Cardiac muscle cell (in vitro differentiated cells and primary cell): ENCODE data around the gene HS3ST6. TPM values are rescaled to one million over a fixed set of nuclear protein-coding genes. Genes with fewer than 3 reads are reported as not detected.

Experiments
- DNase-seq, 2 donors: peaks; one replicate each; pipeline versions ENCODE4 v3.0.0 to v3.0.0-alpha.2; 2010 to 2017; ENCODE audit warnings: low read depth in 1 of 2, low spot score in 1 of 2
- H3K27ac ChIP-seq: fragments of 200-600 bp; sonication (generic); 2 replicates; pipeline ENCODE4 v1.5.1; 2016
- H3K27me3 ChIP-seq: fragments of 200-600 bp; sonication (generic); 2 replicates; pipeline ENCODE4 v1.6.0; 2016; ENCODE audit warnings: control low read depth
- H3K36me3 ChIP-seq: fragments of 200-600 bp; sonication (generic); 2 replicates; pipeline ENCODE4 v1.5.1; 2016; ENCODE audit warnings: control low read depth
- H3K4me1 ChIP-seq: fragments of 200-600 bp; sonication (generic); 2 replicates; pipeline ENCODE4 v1.8.1; 2017; ENCODE audit warnings: low read depth, mild to moderate bottlenecking, mixed run types
- H3K4me3 ChIP-seq: fragments of 200-600 bp; sonication (generic); 2 replicates; pipeline ENCODE4 v1.5.1; 2016; ENCODE audit warnings: mild to moderate bottlenecking
- H3K9me3 ChIP-seq: fragments of 200-600 bp; sonication (generic); 2 replicates; pipeline ENCODE4 v1.5.1; 2017; ENCODE audit warnings: low read depth, mild to moderate bottlenecking, control low read depth
- CTCF ChIP-seq: IDR thresholded peaks from 2 replicates; pipeline ENCODE4 v1.5.1; 2012; ENCODE audit warnings: low read depth, mild to moderate bottlenecking, low read length
- polyA plus RNA-seq: library from polyadenylated mRNA; unstranded; fragments of >200 nt; fragmentation: Nextera tagmentation; extraction: Ambion mirVana; gene quantifications from 2 replicates; pipeline ENCODE4 v1.2.1, GENCODE V29; 2016
- total RNA-seq: library from RNA; depleted of rRNA; stranded (reverse); fragments of >200 nt; gene quantifications from 2 replicates; pipeline ENCODE4 v1.2.3, GENCODE V29; 2016

The HS3ST6 gene
- total RNA-seq: not detected in 2 replicates
- not detected in 2 replicates for polyA plus RNA-seq

- H3K36me3 ChIP-seq: no peaks in the 10 kb centered on the region
- peaks cover 10% of the 10 kb centered on the region for H3K4me1 ChIP-seq
- no peaks in the 10 kb centered on the region for H3K9me3 ChIP-seq
- DNase-seq: peak in 1 of 2 donors; percentile 48
- peaks cover 97% of the 10 kb centered on the region for H3K27me3 ChIP-seq
- H3K4me3 ChIP-seq: peak within 1 kb of the TSS; percentile 16
- TF ChIP-seq CTCF: no peak
- no peak within 1 kb of the TSS for H3K27ac ChIP-seq
Measured at GRCh38 chr16:1918351-1919326, at the start of gene HS3ST6. Gene HS3ST6 (minus strand): TSS chr16:1918415. CDS start chr16:1918323, 92 bp downstream.

- Histone ChIP-seq H3K4me1 (peaks cover 8% of the 10 kb centered on the region), H3K27ac (no peak within 1 kb of the TSS)
Measured at GRCh38 chr16:1966460-1966859, 48.2 kb upstream of the HS3ST6 start, which contains the start of gene RNF151. Gene RNF151 (plus strand): TSS chr16:1966856. CDS start chr16:1966882, 26 bp downstream.

GRCh38 chr16:1965396-1966001, 47.3 kb upstream of the HS3ST6 start:
- no peak for DNase-seq
- peaks cover 10% of the 10 kb centered on the region for H3K4me1 ChIP-seq
- H3K27me3 ChIP-seq: no peaks in the 10 kb centered on the region
- H3K9me3 ChIP-seq: no peaks in the 10 kb centered on the region
- peaks cover 21% of the 10 kb centered on the region for H3K36me3 ChIP-seq
- H3K27ac ChIP-seq: peak overlapping the region; percentile 95
- TF ChIP-seq CTCF: no peak
- peak overlapping the region; percentile 93 for H3K4me3 ChIP-seq

More at GRCh38 chr16:1966460-1966859, 48.2 kb upstream of the HS3ST6 start, which contains the start of gene RNF151:
- no peak for TF ChIP-seq CTCF
- H3K4me3 ChIP-seq: peak within 1 kb of the TSS; percentile 93
- H3K27me3 ChIP-seq: no peaks in the 10 kb centered on the region
- no peaks in the 10 kb centered on the region for H3K9me3 ChIP-seq
- no peak for DNase-seq
- peaks cover 16% of the 10 kb centered on the region for H3K36me3 ChIP-seq

GRCh38 chr16:1964506-1965395, 46.5 kb upstream of the HS3ST6 start, which contains the start of gene RPS2:
Gene RPS2 (minus strand): TSS chr16:1964826. CDS start chr16:1964625, 201 bp downstream.
- H3K27ac ChIP-seq: peak within 1 kb of the TSS; percentile 95
- TF ChIP-seq CTCF: no peak
- peak; percentile 99 to 100 for DNase-seq
- peaks cover 12% of the 10 kb centered on the region for H3K4me1 ChIP-seq
- no peaks in the 10 kb centered on the region for H3K9me3 ChIP-seq
- no peaks in the 10 kb centered on the region for H3K27me3 ChIP-seq
- peak within 1 kb of the TSS; percentile 93 for H3K4me3 ChIP-seq
- H3K36me3 ChIP-seq: peaks cover 21% of the 10 kb centered on the region
